Esophagus mucosa (tissue), 1 donor: ENCODE results near the gene PACS2. TPM values are rescaled to one million over a fixed set of nuclear protein-coding genes. Genes with fewer than 3 reads are reported as not detected.
"Not testable (repeated sequence)": the region's sequence is repeated elsewhere in the genome, so short reads cannot be mapped to it uniquely, and the experiment has no call there.

Experiments used
- ATAC-seq: fragments of 200-7000 bp; cut with Tn5 transposase; one replicate; pipeline ENCODE4 v1.9.1; 2020
- total RNA-seq: library from RNA; stranded (reverse); gene quantifications from one replicate; pipeline ENCODE4 v1.2.4, GENCODE V29; 2023
- donor health status: DM: yes; HTN: yes; CAD: no.

Gene PACS2
- total RNA-seq, 1 donor from 2014 or later = 24.9 TPM

DNA sequence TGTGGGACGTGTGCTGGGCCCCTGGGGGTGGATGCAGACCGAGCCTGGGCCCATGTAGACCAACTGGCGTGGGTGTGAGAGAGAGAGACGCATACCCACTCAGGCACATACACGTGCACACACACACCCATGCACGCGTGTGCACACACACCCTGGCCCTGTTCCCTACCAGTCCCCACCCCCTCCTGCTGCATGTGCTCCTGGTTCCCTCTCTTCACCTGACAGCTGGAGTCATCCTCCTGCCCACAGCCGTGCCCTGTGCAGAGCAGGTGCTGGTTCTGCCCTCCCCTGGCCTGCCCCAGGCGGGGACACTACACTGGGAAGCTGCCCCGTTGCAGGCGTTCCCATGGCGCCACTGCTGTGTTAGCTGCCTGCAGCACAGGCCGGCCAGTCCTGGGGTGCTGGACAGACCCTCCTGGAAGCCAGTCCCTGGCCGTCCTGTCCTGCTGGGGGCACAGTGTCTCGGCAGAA, 18.5 kb downstream of the PACS2 start:
- no peak for ATAC-seq

DNA sequence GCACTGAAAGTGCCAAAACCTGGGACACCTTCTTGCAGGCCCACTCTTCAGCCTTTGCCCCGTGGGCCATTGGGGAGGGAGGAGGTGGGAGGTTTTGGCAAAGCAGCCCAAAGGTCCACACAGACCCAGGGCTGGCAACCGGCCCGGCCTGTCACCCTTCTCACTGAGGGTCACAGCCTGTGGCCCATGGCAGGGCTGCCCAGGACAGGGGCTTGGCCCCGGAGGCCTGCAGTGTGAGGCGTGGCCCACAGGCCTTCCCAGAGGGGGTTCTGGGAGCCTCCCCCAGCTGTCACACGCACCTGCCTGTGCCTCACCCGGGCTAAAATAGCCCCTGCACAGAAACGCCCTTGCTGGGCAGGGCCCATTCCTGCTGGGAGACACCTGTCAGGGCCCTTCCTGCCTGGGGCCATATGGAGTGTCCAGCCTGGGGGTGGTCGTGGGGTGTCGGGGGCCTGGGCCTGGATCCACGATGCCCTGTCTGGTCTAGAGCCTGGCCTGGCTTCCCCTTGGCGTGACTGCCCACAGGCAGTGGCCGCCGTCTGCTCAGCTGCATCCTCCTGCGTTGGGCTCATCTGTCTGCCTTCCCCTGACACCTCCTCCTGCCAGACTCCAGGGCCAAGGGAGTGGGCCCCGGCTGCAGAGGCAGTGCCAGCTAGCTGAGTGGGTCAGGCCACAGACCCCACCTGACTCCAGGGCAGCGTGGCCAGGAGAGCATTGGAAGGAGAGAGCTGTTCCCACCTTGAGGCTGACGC, 19.2 kb downstream of the PACS2 start:
- no peak for ATAC-seq

DNA sequence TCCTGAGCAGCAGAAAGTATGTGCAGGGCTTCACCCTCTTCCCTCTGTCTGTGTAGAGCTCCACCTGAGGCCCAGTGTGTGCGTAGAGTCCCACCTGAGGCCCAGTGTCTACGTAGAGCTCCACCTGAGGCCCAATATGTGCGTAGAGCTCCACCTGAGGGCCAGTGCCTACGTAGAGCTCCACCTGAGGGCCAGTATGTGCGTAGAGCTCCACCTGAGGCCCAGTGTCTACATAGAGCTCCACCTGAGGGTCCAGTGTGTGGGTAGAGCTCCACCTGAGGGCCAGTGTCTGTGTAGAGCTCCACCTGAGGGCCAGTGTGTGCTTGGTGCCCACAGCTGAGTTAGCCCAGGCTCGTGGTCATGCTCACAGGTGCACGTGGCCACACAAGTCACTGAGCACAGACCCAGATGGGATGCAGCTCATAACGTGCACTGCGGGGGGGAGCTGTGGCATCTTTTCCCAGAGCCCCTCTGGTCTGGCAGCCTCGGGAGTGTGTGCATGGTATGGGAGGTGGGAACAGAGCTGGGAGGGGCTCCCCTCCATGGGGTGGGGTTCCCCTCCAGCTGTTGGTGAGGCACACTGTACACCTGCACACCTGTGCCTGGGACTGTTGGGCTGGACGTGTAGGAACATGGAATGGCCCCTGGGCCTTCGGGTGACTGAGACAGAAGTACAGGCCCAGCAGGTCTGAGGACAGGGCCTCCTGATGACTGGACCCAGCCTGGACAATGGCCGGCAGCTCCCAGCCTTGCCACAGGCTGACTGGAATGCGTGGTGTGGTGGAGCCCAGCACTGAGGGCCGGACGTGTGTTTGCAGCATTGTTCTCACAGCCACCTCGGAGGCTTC, 20.1 kb downstream of the PACS2 start:
- ATAC-seq = peak; percentile 14

DNA sequence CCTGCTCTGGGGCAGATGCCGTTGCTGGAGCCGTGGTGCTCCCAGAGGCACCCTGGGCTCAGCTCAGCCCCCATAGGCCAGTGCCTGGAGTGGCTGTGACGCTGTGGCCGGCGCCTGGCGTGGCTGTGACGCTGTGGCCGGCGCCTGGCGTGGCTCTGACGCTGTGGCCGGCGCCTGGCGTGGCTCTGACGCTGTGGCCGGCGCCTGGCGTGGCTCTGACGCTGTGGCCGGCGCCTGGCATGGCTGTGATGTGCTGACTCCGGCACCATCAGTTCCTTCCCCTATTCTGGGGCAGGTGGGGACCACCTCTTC, 20.6 kb downstream of the PACS2 start:
- ATAC-seq = not testable (repeated sequence)

DNA sequence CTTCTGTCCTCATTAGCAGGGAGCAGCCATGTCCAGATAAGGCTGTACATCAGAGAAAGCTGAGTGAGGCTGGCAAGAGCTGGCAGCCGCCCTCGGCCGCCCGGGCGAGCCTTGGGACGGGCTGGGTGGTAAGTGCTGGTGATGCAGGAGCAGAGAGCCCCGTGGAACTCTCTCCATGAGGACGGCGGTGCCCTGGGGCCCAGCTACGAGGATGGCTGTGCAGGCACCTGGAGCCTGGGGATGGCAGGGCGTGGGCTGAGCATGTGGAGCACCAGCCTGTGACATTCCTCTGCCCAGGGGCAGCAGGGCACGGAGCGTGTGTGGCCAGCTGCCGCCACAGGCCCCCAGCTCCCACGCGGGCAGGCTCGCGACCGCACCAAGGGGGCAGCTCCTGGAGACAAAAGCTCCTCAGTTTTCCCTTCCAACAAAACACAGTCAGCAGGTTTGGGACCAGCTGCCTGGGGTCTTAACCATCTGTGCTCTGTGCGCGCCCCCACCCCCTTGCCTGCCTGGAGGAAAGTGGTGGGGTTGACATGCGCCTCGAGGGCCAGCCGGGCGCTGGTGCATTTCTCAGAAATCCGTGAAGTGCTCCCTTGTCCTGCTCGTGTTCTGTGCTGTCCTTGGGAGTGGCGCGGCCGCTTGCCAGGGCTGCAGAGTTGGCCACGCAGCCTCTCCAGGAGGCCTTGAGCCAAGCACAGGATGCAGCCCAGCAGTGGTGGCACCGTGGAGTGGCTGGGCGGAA, 21.4 kb downstream of the PACS2 start:
- no peak for ATAC-seq

DNA sequence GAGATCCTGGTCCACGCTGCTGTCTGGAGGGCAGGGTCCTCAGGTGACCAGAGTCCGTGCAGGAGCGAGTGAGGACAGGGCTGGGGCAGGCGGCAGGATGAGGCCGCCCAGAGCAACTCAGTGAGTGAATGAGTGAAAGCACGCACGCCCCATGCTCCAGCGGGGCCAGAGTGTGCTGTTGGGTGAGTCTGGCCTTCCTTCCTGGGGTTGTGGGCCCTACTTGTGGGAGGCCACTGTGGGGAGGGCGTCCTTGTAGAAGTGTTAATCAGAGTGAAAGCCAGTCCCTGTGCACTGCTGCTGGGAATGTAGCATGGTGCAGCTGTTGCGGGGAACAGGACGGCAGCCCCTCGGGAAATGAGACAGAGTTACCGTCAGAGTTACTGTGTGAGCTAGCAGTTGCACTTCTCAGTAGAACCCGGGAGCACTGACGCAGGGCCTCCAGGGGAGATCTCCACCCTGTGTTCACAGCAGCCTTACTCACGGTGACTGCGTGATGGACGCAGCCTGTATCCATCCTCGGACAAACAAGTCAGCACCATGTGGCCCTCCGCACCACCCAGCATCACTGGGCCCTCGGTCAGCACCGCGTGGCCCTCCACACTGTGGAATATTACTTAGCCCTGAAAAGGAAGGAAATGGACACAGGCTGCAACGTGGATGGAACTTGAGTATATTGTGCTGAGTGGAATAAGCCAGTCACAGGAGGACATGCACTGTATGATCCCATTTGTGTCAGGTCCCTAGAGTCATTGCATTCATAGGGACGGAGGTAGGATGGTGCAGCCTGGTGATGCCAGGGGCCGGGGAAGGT, 22.1 kb downstream of the PACS2 start:
- ATAC-seq = no peak

DNA sequence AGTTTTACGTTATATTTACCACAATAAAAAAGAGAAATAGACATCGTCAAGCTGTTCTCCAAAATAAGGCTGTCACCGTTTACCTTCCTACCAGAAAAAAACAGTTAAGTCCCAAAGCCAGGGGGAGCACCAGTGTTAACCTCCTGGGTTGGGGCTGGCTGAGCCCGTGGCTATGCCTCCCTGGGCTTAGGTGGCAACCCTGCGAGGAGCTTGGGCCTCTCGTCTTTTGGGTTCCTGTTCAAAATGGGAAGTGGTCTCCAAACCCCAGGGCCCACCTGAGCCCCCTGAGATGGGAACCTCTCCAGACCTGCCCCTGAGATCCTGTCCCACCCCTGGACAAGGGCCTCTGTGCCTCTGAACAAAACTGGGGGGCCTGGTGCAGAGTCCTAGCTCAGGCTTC, 22.9 kb downstream of the PACS2 start:
- ATAC-seq = no peak

DNA sequence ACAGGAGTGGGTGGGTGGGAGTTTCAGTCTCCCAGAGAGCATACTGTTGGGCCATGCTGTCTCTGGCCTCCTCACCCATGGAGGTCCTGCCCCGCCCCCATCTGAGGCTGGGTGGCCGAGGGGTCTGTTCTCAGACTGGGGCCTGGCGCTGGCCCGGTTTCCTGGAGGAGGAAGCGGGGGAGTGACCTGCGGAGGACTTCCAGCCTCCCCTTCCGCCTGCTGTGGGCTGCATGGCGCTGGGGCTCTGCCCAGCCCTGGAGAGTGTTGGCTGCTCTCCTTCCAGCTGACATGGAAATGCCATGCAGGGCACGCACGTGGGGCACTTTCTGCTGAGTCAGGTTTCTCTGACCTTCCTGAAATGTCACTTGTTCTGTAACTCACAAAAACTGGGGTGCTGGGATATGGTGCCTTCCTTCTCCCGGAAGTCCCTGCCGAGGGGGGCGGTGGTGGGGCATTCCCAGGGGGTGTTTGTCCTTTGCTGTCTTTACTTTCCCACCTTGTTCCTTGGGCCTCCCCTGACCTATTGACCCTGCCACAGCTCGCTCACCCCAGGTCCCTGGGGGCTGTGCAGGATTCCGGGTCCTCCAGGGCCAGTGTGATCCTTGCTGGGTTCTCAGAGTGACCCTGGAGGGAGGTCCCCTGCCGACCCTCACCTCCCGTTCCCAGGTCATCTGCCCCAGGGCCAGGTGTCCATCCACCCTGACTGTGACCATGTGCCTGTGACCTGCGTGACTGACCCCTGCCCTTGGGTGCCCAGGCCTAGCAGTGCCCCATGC, 23.6 kb downstream of the PACS2 start:
- ATAC-seq = peak; percentile 22

DNA sequence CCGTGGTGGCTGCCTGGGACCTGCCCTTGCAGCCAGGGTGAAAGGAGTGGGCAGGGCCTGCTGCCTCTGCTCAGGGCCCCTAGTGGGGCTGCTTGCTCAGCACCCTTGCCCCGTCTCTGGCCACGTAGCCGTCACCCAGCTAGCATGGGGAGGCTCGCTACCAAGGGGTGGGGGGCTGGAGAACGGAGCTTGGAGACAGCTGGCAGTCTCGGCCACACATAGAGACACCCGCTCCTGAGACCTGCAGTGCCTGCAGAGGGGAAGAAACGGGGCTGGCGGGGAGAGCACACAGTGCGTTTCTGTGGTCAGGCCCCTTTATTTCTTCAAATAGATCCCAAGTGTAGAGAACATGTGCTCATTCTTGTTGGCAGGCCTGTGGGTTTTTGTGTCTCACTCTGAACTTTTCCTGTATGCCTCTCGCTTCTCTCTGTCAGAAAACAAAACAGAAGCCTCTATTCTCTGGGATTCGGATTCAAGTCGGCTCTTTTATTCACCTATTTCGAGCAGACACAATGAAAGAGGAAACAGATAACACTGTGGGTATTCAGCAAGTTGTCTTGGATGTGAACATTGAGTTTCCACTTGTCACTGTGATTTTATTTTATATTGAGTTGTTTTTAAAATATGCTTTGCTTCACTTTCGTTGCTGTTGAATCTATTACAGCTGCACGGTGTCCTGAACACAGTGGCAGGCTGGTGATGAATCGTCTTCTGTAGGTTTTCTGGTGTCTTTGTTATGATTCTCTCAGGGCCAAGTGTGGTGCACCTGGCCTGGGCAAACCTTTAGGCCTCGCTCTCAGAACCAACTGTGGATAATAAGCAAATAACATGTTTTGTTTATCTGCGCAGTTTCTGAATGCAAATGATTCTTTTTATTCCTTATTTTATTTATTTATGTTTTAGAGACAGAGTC, 26.5 kb downstream of the PACS2 start:
- ATAC-seq = peak; percentile 6

DNA sequence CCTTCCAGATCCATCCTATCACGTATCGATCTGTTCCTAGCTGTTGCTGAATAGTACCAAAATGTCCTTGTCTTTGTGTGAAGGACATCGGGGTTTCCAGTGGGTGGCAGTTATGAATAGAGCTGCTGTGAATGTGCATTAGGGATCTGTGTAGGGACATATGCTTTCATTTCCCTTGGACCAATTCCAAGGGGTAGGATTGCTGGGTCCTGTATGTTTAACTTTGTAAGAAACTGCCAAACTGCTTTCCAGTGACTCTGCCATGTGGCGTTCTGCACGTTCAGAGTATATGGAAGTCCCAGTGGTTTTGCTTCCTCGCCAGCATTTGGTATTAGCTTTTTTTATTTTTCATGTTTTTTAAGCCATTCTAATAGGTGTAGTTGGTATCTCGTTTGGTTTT, 28.6 kb downstream of the PACS2 start:
- no peak for ATAC-seq

DNA sequence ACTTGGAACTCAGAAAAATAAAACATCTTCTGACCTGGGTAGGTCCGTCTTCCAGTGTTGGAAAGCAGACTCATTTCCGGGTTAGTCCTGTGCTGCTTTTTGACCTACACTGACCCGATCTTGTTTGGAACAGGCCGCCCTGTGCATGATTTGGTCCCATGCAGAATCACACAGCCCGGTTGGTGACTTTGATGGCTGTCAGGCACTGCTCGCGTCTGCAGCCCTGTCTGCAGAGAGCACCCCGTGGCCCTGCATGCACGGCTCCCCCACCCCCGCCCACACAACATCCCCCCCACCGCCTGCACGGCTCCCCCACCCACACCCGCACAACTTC, 31.6 kb downstream of the PACS2 start:
- no peak for ATAC-seq

DNA sequence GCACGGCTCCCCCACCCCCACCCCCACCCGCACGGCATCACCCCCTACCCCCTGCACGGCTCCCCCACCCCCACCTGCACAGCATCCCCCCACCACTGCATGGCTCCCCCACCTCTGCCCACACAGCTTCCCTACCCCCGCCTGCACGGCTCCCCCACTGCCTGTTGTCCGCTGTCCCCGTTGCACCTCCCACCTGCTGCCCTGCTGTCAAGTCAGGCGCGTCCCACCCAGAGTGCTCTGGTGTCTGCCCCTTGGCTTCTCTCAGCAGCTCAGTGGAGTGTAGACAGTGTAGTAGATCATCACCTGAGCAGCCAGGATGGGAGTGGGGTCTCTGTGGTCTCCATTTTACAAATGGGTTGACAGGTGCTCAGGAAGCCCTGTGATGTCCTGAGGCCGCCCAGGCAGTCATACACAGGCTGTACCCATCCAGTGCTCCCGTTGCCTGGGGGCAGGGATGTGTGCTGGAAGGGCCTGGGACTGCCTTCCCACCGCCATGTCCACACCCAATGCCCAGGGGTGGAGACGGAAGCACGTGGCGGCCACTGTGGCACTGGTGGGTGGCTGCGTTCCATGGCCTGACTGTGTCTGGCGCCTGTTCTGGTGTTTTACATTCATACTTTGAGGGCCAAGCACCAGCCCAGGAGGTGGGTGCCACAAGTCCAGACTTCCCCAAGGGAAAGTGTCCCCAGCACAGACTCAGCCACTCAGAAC, 32.5 kb downstream of the PACS2 start:
- no peak for ATAC-seq

DNA sequence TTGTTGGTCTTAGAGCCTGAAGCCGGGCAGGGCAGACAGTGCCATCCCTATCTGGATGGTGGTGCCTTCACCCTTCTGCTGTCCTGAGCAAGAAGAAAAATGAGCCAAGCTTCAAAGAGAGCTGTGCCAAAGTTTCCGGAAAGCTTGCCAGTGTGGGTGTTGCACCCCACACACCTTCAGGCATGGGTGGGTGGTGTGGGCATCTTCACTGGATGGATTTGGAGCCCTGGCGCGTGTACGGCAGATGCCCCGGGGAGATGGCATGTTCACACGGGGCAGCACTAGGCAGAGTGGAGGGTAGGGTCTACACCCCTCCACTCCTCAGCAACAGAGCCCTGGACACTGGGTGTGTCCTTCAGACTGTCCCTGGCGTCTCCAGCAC, 33.0 kb downstream of the PACS2 start:
- ATAC-seq = no peak

DNA sequence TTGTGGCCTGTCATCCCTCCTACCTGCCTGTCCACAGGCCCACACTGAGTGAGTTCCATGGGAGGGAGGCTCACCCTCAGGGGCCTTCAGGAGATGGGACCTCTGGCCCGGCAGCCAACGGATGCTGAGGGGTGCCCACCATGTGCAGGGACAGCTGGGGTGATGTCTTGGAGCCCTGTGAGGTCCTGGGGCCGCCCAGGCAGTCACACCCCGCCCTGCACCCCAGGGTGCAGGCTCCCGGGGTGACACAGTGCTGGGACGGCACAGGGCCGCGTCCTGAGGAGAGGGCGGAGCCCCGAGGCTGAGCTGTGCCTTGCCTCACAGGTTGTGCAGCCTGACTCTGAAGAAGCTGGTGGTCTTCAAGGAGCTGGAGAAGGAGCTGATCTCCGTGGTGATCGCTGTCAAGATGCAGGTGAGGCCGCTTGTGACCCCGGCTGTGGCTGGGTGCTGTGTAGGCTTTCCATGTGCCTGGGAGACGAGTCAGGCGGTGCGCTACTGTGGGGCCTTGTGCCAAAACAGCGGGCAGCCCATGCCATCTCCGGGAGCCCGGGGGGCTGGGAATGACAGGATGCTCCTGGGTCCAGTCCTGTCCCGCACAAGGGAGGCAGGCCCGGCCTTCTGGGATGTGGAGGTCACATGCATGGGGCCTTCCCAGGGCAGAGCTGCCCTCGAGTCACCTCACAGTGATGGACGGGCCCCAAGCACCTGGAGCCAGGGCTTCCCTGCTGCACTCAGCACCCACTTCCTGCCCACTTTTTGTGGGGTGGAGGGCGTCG, 33.8 kb downstream of the PACS2 start:
- peak; percentile 64 for ATAC-seq

DNA sequence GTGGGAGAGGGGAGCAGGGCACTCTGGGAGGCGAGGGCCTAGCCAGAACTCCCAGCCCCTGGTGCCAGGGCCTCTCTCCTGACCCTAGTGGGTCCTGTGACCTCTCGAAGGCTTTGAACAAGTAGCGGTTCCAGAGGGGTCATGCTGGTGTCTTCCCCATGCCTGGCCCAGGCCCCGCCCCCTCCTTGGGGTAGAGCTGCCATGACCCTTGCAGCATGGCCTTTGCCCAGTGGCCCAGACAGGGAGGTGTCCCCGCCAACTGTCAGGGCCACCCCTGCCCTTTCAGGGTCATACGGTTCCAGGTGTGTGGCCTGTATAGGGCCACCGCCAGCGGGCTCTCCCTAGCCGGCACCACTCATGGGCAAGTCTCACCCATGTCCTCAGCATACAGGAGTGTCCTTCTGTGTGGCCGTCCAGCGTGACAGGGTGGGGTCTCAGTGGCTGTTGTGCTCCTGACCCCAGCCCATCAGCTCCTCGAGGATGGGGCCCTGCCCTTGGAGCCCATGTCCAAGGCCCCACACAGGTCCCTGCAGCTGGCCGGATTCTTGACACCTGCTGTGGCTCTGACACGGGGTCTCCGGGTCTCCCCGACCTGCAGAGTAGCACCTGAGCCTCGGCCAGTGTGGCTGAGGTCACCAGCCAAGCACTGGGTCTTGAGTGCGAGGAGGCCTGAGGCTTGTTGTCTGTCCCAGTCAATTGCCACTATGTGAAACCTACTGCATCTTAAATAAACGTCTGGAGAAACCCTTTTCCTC, 34.6 kb downstream of the PACS2 start:
- no peak for ATAC-seq

DNA sequence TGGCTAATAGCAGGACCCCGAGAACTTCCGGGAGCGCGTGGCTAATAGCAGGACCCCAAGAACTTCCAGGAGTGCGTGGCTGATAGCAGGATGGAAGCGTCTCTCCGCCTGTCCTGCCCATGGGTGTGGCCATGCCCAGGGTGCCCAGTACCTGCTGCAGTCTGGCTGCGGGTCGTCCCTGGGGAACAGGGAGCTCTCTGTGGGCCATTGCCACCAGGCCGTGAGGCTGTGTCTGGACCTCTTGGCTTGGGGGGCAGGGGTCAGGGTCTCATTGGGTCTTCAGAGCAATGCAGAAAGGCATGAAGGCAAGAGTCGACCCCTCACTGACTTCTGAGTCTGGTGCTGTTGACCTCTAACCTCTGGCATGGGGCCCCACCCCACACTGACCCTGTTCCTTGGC, 35.4 kb downstream of the PACS2 start:
- no peak for ATAC-seq

DNA sequence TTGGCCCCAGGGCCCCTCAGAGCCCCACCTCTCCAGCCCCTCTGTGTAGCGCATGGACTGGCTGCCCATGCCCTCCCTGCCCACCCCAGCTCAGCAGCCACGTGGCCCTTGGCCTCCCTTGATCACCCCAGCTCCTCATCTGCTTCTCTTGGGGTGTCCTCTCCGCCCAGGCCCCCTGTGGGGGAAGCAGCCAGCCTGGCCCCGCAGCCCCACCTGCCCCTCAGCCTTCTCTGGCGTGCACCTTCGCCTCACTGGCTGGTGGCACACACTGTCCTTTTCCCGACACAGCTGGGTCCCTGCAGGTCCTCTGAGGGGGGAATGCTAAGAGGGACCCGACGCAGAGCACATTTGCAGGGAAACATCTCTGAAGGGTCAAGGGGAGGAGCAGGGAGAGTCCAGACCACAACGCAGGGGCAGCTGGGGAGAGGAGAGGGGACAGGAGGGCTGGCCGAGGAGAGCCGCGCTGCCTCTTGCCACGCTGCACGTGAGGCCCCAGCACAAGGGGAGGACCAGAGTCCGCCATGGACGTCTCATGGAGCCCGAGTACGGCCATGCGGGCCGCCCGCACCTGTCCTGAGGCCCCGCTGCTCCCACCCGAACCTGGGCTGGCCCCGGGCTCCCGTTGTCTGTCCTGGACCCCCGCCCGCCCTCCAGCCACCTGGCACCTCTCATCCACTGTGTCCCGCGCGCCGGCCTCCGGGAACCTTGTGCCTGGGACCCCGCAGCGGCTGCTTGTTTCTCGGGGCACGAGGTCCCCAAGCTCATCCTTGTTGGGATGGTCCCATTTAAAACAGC, 36.1 kb downstream of the PACS2 start:
- no peak for ATAC-seq

DNA sequence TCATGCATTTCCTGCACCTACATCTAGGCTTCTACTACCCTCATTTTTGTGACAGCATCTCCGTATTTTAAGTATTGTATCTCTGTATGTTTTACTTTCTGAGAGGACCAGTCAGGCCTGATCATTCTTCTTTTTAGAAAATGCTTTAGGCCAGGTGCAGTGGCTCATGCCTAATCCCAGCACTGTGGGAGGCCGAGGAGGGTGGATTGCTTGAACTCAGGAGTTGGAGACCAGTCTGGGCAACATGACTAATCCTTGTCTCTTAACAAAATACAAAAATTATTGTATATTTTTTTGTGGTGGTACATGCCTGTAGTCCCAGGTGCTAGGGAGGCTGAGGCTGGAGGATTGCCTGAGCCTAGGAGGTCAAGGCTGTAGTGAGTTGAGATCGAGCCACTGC, 36.9 kb downstream of the PACS2 start:
- ATAC-seq = no peak
